ENCODE data around the gene ETFBKMT. TPM values are rescaled to one million over a fixed set of nuclear protein-coding genes. Genes with fewer than 3 reads are reported as not detected.

Gene ETFBKMT
- total RNA-seq, 1 donor, result 2.6 TPM

DNA sequence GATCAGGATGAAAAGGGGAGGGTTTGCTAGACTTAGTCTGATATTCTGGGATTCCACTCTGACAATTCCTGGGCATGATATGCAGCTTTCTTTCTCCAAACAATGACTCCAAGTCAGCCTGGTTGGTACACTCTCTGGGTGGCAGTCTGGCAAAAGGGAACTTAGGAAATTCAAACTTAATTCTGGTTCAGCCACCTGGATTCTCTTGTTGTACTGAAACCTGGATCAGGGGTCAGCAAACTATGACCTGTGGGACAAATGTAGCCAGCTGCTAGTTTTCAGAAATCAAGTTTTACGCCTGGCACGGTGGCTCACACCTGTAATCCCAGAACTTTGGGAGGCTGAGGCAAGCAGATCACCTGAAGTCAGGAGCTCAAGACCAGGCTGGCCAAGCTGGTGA lies 63.1 kb downstream of the ETFBKMT start:
- H3K4me3 ChIP-seq (ENCODE audit: low read depth, low read length), result no peak overlapping the region
- TF ChIP-seq, protein P1, sequence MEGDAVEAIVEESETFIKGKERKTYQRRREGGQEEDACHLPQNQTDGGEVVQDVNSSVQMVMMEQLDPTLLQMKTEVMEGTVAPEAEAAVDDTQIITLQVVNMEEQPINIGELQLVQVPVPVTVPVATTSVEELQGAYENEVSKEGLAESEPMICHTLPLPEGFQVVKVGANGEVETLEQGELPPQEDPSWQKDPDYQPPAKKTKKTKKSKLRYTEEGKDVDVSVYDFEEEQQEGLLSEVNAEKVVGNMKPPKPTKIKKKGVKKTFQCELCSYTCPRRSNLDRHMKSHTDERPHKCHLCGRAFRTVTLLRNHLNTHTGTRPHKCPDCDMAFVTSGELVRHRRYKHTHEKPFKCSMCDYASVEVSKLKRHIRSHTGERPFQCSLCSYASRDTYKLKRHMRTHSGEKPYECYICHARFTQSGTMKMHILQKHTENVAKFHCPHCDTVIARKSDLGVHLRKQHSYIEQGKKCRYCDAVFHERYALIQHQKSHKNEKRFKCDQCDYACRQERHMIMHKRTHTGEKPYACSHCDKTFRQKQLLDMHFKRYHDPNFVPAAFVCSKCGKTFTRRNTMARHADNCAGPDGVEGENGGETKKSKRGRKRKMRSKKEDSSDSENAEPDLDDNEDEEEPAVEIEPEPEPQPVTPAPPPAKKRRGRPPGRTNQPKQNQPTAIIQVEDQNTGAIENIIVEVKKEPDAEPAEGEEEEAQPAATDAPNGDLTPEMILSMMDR (IDR thresholded peaks at IDR 0.05; ENCODE audit: insufficient read depth, low read depth, low read length), result no peak
- DNase-seq (ENCODE audit: low read depth), result no peak

Other genes starting within 250 kb of the ETFBKMT start
- 11.6 and 11.7 TPM in 2 replicates for gene DENND5B, start 68.6 kb upstream of the ETFBKMT start, total RNA-seq
- 6.8 and 7.3 TPM in 2 replicates for gene AMN1, start 69.3 kb downstream of the ETFBKMT start, total RNA-seq

Data from fibroblast of villous mesenchyme (primary cell).